HG03460 (cell line): Measurements from ENCODE around the gene FANCE.
A peak's percentile ranks its signal among the peaks of the same experiment; 100 is the strongest.

ENCODE experiments used
- ATAC-seq: cut with Tn5 transposase; IDR thresholded peaks from one replicate; pipeline ENCODE4 v1.9.1; 2021; ENCODE audit not compliant: unreplicated experiment

The FANCE gene

GRCh38 chr6:35452183-35453090, at the start of gene FANCE:
TSS of gene FANCE (plus strand) at chr6:35452338. CDS start at chr6:35452546, 208 bp downstream.
- ATAC-seq: peak; percentile 87

GRCh38 chr6:35402856-35403191, 49.3 kb upstream of the FANCE start:
- no peak for ATAC-seq

GRCh38 chr6:35403544-35404442, 48.3 kb upstream of the FANCE start:
- ATAC-seq: no peak

- no peak for ATAC-seq
Measured at GRCh38 chr6:35406711-35407485, 45.2 kb upstream of the FANCE start.

DNA sequence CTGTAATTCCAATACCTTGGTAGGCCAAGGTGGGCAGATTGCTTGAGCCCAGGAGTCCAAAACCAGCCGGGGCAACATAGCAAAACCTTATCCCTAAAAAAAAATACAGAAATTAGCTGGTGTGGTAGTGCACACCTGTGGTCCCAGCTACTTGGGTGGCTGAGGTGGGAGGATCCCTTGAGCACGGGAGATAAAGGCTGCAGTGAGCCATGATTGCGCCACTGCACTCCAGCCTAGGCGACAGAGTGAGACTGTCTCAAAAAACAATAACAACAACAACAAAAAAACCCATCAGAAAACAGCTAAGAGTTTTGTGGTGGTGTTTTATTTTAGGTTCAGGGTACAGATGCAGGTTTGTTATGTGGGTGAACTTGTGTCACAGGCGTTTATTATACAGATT, 42.9 kb upstream of the FANCE start:
- ATAC-seq: no peak

- ATAC-seq: no peak
Measured at GRCh38 chr6:35410131-35410530, 42.0 kb upstream of the FANCE start.

DNA sequence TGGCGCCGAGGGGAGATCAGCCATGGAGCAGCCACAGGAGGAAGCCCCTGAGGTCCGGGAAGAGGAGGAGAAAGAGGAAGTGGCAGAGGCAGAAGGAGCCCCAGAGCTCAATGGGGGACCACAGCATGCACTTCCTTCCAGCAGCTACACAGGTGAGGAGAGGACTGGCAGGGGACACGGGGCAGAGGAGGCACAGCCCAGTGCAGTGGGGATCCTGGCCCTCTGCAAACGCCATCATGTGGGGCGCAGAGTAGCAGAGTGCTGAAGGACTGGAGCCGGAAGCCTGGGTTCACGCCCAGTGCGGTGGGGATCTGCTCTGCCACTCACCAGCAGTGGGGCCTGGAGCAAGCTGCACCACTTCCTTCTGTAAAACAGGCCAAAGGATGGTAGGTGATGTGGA, 41.1 kb upstream of the FANCE start:
- no peak for ATAC-seq

GRCh38 chr6:35412102-35412501, 40.0 kb upstream of the FANCE start:
- no peak for ATAC-seq

DNA sequence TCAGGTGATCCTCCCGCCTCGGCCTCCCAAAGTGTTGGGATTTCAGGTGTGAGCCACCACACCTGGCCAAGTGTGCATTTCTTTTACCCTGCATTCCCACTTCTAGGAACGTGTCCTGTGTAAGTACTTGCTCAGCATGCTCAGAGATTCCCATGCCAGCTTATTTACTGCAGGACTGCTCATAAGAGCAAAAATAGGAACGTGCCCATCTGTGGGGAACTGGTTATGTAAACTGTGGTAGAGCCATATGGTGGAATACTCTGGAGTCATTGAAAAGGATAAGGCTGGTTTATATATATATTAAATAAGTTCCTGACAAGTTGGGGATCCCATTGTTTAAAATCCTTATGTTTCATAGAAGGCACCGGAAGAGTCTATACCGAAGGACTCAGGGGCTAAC, 38.2 kb upstream of the FANCE start:
- no peak for ATAC-seq

DNA sequence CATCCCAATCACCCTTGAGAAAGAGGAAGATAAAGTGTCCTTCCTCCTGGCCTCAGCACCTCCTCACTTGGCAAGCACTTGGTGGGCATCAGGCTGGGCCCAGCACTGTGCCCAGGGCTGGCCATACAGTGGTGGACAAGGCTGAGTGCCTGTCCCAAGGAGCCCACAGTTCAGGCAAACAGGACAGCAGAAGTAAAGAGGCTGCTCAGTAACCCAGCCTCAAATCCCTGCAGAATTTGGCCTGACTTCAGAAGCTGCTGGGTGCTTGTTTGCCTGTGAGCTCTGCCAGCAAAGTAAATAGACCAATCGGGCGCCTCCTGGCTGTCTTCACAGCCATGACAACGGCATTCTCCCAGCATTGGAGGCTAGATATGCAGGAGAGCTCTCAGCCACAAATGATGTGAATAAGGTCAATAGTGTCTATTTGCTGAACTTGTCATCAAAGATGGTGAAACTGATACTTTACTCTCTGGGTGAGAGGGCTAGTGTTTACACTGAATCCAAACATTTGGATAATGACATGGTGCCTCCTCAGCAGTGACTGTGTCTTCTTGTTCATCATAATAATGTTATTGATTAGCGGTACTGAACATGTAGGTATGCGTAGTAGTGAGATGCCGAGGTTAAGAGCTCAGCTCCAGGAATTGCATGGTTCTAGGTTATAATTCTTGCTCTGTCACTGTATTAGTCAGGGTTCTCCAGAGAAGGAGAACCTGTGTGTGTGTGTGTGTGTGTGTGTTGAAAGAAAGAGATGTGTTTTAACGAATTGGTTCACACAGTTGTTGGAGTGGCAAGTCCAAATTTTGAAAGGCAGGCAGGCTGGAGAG, 36.9 kb upstream of the FANCE start:
- ATAC-seq: no peak

GRCh38 chr6:35417979-35418661, 34.0 kb upstream of the FANCE start:
- no peak for ATAC-seq

DNA sequence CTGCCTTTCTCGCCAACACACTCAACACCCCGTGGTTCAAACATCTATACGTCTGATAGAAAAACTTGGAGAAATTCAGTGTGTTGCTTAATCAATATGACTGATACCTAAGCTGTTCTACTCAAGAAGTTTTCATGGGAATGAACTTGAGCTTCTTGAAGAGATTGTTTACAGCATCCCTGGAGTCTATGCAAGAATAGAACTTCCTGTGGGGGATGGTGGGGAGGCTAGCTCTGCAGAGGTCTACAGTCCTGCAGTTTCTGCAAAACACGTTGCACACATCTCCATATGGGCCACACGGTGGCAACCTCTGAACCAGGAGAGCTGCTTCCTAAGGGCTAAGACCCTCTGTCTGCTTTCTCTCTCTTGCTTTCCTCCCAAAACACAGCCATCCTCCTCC, 32.7 kb upstream of the FANCE start:
- ATAC-seq: no peak

- no peak for ATAC-seq
Measured at GRCh38 chr6:35419961-35420360, 32.2 kb upstream of the FANCE start.

DNA sequence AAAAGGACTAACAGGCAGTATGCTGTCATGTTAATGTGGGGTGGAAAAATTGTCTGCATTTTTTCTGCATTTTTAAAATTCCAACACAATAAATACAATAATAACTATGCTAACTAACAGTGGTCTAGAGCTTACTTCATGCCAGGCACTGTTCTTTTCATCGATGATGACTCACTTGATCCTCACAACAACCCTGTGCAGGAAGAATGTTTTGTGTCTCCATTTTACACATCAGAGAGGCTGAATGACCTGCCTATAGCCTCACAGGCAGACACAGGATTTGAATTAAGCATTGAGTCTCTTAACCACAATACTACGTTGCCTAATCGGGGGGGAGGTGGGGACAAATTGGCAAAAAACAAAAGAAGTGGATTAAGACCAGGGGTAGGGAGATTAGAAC, 26.9 kb upstream of the FANCE start:
- ATAC-seq: no peak

DNA sequence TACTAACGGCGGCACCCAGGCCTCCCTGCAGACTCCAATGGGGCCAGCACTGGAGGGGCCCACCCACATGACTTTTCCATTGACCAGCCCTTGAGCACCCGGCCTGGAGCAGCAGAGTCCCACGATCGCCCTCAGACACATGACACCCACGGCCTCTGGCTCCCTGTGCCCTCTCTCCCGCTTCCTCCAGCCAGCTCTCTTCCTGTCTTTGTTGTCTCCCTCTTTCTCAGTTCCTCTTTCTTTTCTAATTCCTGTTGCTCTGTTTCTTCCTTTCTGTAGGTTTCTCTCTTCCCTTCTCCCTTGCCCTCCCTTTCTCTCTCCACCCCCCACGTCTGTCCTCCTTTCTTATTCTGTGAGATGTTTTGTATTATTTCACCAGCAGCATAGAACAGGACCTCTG, 26.1 kb upstream of the FANCE start:
- no peak for ATAC-seq

DNA sequence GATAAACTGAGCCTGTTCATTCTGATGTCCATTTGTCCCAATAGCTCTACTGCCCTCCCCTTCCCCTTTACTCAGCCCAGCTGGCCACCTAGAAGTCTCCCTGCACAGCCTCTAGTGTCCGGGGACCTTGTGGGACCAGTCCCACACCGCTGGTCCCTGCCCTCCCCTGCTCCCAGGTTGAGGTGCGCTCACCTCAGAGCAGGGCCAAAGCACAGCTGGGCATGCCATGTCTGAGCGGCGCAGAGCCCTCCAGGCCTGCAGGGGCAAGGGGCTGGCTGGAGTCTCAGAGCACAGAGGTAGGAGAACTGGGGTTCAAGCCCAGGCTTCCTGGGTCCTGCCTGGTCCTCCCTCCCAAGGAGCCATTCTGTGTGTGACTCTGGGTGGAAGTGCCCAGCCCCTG, 24.7 kb upstream of the FANCE start:
- no peak for ATAC-seq

DNA sequence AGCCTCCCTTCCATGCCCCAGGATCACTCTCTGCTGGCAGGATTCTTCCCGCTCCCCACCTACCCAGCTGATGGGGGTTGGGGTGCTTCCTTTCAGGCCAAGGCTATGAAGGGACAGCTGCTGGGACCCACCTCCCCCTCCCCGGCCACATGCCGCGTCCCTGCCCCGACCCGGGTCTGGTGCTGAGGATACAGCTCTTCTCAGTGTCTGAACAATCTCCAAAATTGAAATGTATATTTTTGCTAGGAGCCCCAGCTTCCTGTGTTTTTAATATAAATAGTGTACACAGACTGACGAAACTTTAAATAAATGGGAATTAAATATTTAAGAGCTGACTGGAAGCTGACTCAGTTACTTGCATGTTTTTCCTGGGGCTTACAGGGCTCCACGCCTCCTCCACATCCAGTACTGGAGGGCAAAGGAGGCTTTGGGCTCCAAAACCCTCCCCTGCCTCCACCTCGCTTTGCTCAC, 24.3 kb upstream of the FANCE start:
- ATAC-seq: no peak

- no peak for ATAC-seq
Measured at GRCh38 chr6:35428421-35429149, 23.6 kb upstream of the FANCE start.

DNA sequence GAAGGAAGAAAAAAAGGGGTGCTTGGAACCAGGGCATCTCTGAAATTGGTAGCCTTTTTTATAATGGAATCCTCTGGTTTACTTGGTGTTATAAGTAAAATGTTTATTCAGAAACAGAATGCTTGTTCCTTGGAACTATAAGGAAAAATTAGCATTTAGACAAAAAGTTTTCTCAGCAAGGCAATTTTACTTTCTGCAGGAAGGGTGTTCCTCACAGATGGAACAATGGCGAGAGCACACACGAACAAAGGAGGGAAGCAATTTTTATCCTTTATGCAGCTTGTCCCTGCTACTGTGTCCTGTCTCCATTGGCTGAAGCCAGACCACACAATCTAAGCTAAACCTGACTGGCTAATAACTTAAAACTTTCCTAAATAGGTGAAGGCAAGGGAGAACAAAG, 22.7 kb upstream of the FANCE start:
- ATAC-seq: no peak
